ENCODE data around the gene TFPT. TPM values are rescaled to one million over a fixed set of nuclear protein-coding genes. Genes with fewer than 3 reads are reported as not detected.

The TFPT gene
- total and polyA plus RNA-seq, 10 of the 15 experiments (the other 5 are each of a cell fraction or from before 2014, with no cell fraction given), result 1.7 to 40.2 (median 25.6) TPM

DNA sequence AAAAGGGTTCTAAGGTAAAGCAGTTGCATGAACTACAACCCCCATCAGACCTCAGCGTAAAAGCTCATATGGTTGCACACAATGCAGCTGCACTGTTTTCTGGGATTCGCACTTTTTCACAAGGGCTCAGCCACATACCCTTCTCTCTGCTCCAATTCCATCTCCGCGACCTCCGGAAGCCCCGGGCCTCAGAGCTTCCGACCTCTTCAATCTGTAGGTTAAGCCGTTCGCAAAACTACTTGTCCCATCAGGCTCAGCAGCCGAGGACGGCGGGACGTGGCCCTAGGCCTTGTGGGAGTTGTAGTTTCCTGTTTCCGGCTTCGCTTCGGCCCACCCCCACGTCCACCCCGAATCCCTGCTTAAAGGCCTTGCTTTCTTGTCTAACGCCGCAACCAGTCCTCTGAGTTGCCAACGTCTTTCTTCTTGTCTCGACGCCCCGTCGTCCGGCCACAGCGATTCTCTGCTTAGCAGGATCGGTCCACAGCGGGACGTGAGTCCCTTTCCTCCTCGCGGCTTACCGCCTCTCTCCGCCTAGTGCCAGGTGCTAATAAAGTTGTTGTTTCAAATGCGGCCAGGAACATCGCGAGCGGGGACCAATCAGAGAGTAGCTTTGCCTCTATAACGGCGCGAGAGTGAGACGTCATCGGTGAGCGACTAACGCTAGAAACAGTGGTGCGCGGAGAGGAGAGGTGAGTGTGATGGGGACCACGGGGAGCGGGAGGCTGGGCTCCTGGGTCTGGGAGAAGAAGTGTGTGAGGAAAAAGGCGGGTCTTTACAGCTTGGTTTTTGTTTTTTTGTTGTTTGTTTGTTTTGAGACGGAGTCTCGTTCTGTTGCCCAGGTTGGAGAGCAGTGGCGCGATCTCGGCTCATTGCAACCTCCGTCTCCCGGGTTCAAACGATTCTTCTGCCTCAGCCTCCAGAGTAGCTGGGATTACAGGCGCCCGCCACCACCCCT, at the start of gene TFPT, which contains the start of gene PRPF31 (continued):
- TF ChIP-seq MYB (IDR thresholded peaks at IDR 0.05; ENCODE audit: borderline replicate concordance, low read depth, low read length) (no peak; the same call in 1 of the 2 replicates), PAX8 (IDR thresholded peaks at IDR 0.05) (0 out of 2 replicates have a peak, but pooled peaks have one; percentile 55), NFYA (IDR thresholded peaks at IDR 0.05; ENCODE audit: borderline replicate concordance, low read depth, low read length) (no peak), EGR1 (IDR thresholded peaks at IDR 0.05; ENCODE audit: borderline replicate concordance in 1 of 2, low read depth in 2 of 2, low read length in 2 of 2) (peak in 1 of 2 experiments; percentile 39; a peak in 1 of 3 replicates), HDAC2 (IDR thresholded peaks at IDR 0.05) (peak; percentile 89; the same call in 1 of the 2 replicates), NR2F1 (conservative IDR thresholded peaks at IDR 0.05) (peak; percentile 60), NR2C1 (IDR thresholded peaks at IDR 0.05) (peak; percentile 61), FOS (IDR thresholded peaks at IDR 0.05; ENCODE audit: borderline replicate concordance, extremely low read depth, insufficient read length) (peak; percentile 20), ZNF207 (IDR thresholded peaks at IDR 0.05; ENCODE audit: borderline replicate concordance) (peak; percentile 99), NFYB (IDR thresholded peaks at IDR 0.05; ENCODE audit: insufficient read depth, low read depth, low read length) (peak; percentile 73; the same call in 1 of the 2 replicates), RFX5 (IDR thresholded peaks at IDR 0.05; ENCODE audit: low read depth, low read length) (peak; percentile 59; the same call in 1 of the 2 replicates), CEBPB (IDR thresholded peaks at IDR 0.05; ENCODE audit: borderline replicate concordance in 1 of 2, low read depth in 2 of 2, low read length in 2 of 2) (no peak), JUNB (IDR thresholded peaks at IDR 0.05) (no peak), SREBF1 (IDR thresholded peaks at IDR 0.05; ENCODE audit: low read length) (peak; percentile 73), POLR2AphosphoS5 (IDR thresholded peaks at IDR 0.05; ENCODE audit: low read length) (peak; percentile 92), ZNF274 (IDR thresholded peaks at IDR 0.05; ENCODE audit: insufficient read depth, insufficient read length) (no peak), NFXL1 (IDR thresholded peaks at IDR 0.05; ENCODE audit: borderline replicate concordance) (no peak)
- TF ChIP-seq, protein P1, sequence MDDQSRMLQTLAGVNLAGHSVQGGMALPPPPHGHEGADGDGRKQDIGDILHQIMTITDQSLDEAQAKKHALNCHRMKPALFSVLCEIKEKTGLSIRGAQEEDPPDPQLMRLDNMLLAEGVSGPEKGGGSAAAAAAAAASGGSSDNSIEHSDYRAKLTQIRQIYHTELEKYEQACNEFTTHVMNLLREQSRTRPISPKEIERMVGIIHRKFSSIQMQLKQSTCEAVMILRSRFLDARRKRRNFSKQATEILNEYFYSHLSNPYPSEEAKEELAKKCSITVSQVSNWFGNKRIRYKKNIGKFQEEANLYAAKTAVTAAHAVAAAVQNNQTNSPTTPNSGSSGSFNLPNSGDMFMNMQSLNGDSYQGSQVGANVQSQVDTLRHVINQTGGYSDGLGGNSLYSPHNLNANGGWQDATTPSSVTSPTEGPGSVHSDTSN (IDR thresholded peaks at IDR 0.05; ENCODE audit: insufficient replicate concordance, low read depth, low read length), result no peak
- TF ChIP-seq, protein P2, sequence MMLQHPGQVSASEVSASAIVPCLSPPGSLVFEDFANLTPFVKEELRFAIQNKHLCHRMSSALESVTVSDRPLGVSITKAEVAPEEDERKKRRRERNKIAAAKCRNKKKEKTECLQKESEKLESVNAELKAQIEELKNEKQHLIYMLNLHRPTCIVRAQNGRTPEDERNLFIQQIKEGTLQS (IDR thresholded peaks at IDR 0.05; ENCODE audit: borderline replicate concordance, extremely low read depth, low read depth, low read length), result peak; percentile 97
- TF ChIP-seq, protein P3, sequence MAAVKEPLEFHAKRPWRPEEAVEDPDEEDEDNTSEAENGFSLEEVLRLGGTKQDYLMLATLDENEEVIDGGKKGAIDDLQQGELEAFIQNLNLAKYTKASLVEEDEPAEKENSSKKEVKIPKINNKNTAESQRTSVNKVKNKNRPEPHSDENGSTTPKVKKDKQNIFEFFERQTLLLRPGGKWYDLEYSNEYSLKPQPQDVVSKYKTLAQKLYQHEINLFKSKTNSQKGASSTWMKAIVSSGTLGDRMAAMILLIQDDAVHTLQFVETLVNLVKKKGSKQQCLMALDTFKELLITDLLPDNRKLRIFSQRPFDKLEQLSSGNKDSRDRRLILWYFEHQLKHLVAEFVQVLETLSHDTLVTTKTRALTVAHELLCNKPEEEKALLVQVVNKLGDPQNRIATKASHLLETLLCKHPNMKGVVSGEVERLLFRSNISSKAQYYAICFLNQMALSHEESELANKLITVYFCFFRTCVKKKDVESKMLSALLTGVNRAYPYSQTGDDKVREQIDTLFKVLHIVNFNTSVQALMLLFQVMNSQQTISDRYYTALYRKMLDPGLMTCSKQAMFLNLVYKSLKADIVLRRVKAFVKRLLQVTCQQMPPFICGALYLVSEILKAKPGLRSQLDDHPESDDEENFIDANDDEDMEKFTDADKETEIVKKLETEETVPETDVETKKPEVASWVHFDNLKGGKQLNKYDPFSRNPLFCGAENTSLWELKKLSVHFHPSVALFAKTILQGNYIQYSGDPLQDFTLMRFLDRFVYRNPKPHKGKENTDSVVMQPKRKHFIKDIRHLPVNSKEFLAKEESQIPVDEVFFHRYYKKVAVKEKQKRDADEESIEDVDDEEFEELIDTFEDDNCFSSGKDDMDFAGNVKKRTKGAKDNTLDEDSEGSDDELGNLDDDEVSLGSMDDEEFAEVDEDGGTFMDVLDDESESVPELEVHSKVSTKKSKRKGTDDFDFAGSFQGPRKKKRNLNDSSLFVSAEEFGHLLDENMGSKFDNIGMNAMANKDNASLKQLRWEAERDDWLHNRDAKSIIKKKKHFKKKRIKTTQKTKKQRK (IDR thresholded peaks at IDR 0.05; ENCODE audit: low read depth, low read length), result peak; percentile 38; the same call in 1 of the 2 replicates
- TF ChIP-seq, protein P4, sequence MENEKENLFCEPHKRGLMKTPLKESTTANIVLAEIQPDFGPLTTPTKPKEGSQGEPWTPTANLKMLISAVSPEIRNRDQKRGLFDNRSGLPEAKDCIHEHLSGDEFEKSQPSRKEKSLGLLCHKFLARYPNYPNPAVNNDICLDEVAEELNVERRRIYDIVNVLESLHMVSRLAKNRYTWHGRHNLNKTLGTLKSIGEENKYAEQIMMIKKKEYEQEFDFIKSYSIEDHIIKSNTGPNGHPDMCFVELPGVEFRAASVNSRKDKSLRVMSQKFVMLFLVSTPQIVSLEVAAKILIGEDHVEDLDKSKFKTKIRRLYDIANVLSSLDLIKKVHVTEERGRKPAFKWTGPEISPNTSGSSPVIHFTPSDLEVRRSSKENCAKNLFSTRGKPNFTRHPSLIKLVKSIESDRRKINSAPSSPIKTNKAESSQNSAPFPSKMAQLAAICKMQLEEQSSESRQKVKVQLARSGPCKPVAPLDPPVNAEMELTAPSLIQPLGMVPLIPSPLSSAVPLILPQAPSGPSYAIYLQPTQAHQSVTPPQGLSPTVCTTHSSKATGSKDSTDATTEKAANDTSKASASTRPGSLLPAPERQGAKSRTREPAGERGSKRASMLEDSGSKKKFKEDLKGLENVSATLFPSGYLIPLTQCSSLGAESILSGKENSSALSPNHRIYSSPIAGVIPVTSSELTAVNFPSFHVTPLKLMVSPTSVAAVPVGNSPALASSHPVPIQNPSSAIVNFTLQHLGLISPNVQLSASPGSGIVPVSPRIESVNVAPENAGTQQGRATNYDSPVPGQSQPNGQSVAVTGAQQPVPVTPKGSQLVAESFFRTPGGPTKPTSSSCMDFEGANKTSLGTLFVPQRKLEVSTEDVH (IDR thresholded peaks at IDR 0.05; ENCODE audit: low read depth, partially characterized antibody), result peak; percentile 84

Measured in GM12878 (cell line).